Stimulated activated CD4-positive, alpha-beta T cell treated with anti-CD3 and anti-CD28 coated beads, Interleukin-1b, Interleukin-23, amount 100 ng/mL, for 4 hours (primary cell): ENCODE results near the gene CMSS1.

Experiments
- DNase-seq, 2 donors: peaks; one replicate each; pipeline ENCODE4 v3.0.0-alpha.2; 2020; ENCODE audit warnings: low read depth in 2 of 2

CMSS1 gene

DNA sequence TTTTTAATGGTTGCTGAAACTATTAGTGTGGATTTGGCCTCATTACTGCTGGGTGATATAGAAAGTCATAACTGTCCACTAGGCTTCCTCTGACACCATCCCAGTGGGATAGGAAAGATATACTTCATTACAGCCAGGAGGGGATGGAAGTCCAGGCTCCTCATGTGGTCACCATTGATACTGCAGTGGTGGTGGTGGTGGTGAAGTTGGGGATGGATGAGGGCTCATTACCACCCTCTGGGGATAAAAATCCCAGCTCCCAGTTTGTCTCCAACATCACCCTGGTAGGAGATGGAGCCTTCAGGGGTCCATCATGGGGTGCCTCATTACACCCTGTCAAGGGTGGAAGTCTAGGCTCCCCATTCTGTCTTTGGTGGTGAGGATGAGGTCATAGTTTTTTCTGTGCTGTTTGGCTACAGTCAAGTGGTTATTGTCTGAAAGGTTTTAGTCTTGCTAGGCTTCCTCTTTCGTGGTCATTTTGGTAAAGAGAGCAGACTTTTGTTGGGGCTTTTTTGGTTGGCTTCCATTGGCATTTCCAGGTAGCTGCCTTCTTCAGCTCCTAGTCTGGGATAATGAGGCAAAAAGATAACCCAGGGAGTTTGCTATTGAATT, 326.7 kb downstream of the CMSS1 start:
- no peak for DNase-seq

DNA sequence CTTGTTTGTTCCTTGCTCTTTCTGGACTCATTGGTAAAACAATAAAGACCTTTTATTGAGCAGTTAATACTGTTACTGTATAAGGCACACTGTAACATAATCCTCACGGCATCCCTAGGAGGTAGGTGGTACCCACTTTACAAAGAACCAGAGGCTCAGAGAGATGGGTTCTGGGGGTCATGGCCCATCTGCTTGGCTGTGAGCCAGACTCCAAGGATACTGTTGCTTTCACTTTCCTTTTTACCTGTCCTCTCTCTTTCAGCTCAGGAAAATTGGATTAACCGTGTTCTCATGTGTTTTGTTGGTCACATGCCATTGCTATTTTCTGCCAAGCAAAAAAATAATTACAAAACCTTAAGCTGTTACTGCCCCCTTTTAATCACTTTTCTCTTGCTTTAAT, 331.5 kb downstream of the CMSS1 start:
- no peak for DNase-seq

DNA sequence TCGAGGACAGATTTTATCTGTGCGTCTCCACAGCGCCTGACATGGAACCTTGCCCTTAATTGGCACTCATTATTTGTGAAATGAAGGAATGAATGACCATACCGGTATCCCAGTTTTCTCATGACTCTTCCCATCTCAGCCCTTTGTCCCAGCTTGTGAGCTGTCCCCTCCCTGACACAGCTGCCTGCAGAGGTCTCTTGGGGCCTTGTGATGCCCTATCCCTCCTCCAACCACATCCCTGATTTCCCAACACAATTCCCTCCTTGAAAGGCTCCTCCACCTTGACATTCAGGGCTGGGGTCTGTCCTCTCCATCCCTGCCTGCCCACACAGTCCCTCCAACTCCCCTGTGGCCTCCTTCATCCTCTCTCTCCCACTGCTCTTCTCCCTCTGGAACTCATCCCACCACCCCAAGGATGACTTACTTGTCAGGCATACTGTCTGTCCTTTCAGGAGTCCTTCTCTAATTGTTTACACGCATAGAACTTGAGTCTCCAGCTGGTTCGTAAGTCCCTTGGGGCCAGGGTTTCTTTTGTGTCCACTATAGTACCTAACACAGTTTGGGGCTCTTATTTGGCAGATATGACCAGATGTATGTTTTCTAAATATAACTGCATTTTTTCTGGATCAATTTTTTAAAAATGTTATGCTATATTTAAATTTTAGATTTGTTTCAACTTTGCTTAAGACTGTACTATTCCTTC, 332.2 kb downstream of the CMSS1 start:
- DNase-seq, result no peak

DNA sequence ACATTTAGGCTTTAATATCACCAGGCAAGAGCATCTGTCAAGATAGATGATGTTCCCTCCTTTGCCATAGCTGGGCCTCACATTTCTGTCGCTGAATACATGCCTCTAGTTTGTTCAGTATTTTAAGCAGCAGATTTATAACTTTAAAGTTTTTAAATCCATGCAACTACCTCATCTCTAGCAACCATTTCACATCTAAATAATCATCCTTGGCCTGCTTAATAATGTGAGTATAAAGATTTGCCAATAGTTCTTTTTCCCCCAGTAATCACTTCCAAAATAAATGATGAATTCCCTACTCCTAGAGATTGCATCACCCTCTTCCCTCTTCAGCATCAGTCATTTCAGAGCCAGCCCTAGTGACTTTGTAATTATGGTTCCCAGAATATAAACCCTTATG, 332.8 kb downstream of the CMSS1 start:
- DNase-seq, result no peak

DNA sequence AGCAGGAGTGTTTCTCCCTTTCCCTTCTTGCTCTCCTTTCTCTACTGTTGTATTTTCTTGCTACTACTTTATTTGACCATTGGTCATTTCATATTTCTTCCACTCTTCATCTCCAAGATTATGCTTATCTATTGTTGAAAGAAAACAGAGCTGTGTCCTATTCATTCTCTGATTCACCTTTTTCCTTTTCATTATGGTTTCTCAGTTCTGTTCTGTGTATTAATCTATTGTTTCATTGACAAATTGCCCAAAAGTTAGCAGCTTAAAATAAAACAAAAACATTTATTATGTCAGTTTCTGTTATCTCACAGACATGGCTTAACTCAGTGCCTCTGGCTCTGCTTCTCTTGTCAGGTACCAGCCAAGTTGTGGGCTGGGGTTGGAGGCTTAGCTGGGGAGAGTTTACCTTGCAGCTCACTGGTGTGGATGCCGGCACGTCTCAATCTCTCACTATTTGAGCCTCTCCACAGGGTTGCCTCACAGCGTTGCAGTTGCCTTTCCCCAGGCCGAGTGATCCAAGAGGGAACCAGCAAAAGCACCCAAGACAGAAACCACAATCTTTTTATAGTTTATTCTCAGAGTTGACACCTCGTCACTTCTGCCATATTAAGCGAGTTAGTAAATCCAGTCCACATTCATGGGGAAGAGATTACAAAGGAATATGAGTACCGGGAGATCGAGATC, 333.5 kb downstream of the CMSS1 start:
- no peak for DNase-seq

GRCh38 chr3:100154171-100154570, 336.5 kb downstream of the CMSS1 start:
- no peak for DNase-seq

- no peak for DNase-seq
Measured at GRCh38 chr3:100155128-100155527, 337.5 kb downstream of the CMSS1 start.

GRCh38 chr3:100155590-100155989, 337.9 kb downstream of the CMSS1 start:
- DNase-seq, result no peak

GRCh38 chr3:100157685-100158084, 340.0 kb downstream of the CMSS1 start:
- DNase-seq, result no peak

- DNase-seq, result no peak
Measured at GRCh38 chr3:100158918-100159330, 341.3 kb downstream of the CMSS1 start.

DNA sequence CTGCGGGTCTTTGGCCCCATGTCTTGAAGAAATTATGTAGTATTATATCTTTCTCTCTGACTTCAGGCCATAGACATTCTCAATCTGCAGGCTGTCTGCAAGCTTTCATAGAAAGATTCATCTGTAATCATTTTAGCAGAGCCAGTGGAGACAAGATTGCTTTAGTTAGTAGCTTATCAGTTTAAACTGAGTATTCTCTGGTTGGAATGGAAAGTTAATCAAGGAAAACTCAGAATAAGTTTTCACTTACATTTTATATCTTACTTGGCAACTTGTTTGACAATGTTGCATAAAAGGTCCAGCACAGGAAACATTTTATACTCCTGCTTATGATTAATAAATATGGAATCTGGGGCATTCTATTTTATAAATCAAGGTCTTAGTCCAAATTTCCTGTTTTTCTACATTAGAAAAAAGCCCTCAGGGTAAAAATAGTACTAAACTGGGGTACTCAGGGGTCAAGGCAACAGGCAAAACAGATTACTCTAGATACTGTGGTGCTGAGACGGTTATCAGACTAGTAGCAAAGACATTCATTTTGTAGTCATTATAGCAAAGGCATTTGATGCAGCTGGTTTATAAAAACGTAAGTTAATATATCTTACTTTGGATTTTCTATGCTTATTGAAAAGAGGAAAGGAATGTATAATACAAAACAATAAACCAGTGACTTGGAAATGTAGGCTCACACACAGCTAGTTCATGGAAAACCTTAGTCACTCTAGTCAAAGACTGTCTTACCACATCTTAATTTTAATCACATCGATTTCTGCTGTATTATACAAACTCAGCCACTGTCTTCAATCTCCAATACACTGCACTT, 341.9 kb downstream of the CMSS1 start:
- no peak for DNase-seq

GRCh38 chr3:100160521-100160920, 342.9 kb downstream of the CMSS1 start:
- DNase-seq, result no peak

GRCh38 chr3:100163787-100164186, 346.1 kb downstream of the CMSS1 start:
- DNase-seq, result no peak

DNA sequence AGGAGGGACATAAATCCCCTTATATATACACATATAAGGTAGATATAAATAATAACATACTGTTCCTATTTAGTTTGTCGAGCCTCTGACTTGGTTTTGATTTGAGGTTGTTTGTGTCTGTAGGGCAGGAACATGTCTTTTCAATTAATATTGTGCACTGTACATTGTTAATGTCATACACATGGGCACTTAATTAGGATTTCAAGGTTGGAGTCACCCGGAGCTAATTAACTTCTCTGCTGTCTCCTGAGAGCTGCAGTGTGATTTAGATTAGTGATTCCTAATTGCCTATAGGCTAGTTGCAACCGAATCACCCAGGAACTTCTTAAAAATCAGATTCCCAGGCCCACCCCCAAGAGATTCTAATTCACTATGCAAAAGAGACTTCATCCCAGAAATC, 347.1 kb downstream of the CMSS1 start:
- DNase-seq, result no peak

GRCh38 chr3:100165926-100166550, 348.4 kb downstream of the CMSS1 start:
- no peak for DNase-seq

- no peak for DNase-seq
Measured at GRCh38 chr3:100169201-100169920, 351.7 kb downstream of the CMSS1 start.

- DNase-seq, result no peak
Measured at GRCh38 chr3:100170486-100170885, 352.8 kb downstream of the CMSS1 start.

- no peak for DNase-seq
Measured at GRCh38 chr3:100171211-100171914, 353.7 kb downstream of the CMSS1 start.

- no peak for DNase-seq
Measured at GRCh38 chr3:100173961-100174360, 356.3 kb downstream of the CMSS1 start.

DNA sequence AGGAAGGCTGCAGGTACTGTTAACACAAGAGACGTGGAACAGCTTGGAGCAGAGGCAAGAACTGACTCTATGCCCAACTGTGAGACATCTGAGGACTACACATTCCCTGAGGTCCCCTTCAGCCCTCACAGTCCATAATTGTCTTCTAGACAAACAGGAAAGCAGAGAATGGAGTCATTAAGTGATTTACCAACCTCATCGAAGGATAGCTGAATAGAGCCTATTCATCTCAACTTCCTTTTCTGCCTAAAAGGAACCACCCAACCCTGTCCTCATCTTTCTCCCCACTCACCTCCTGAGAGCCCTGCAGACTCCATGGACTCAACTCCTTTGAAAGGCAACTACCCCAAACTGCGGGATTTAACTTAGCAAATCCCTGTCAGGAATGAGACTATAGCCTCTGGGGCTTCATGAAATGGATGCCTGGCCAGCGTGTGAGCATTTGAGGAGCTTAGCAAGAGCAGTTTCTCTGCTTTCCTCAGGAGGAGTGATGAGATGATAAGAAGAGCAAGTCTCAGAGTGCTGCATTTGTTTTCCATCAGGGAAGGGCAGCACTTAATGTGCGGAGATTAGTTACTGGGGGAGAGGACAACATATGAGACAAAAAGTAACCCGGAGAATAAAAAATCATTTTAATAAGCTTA, 358.1 kb downstream of the CMSS1 start:
- no peak for DNase-seq
